H1 (cell line): ENCODE results near the gene SLIT3. TPM values are rescaled to one million over a fixed set of nuclear protein-coding genes. Genes with fewer than 3 reads are reported as not detected.

Experiments
- CTCF ChIA-PET: fragments of 300-600 bp; sonication (Branson Sonifier 250); formaldehyde crosslinking; loops from one replicate; lab custom pipeline; 2021; ENCODE audit not compliant: partially characterized antibody; lab: Charles Lee
- POLR2A ChIA-PET: fragments of 300-600 bp; sonication (Branson Sonifier 250); formaldehyde crosslinking; loops from one replicate; lab custom pipeline; 2021; ENCODE audit warnings: inconsistent platforms; ENCODE audit not compliant: partially characterized antibody; lab: Charles Lee
- DNase-seq, 2 experiments: peaks; one replicate each; pipeline versions ENCODE4 v3.0.0 to v3.0.0-alpha.2; 2010 to 2022; ENCODE audit warnings: low spot score in 2 of 2, low read depth in 1 of 2, mixed read lengths in 1 of 2
- FAIRE-seq: peaks from 2 replicates; lab custom pipeline; 2011; peaks lifted over from hg19 to GRCh38; lab: Jason Lieb, UNC
- H2AFZ ChIP-seq: 2 replicates; pipeline ENCODE4 v1.8.1; 2012; ENCODE audit warnings: low read length, inconsistent platforms
- H2AK5ac ChIP-seq: 2 replicates; pipeline ENCODE4 v1.6.1; 2013; ENCODE audit warnings: low read depth, low read length
- H2BK120ac ChIP-seq: replicated peaks from 2 replicates; pipeline ENCODE3; 2013; ENCODE audit warnings: low read depth, low read length, inconsistent platforms
- H2BK12ac ChIP-seq: 2 replicates; pipeline ENCODE4 v1.6.1; 2013; ENCODE audit warnings: low read depth, low read length
- H2BK15ac ChIP-seq: 2 replicates; pipeline ENCODE4 v1.6.1; 2013; ENCODE audit warnings: low read length
- H2BK20ac ChIP-seq: 2 replicates; pipeline ENCODE4 v1.6.1; 2013; ENCODE audit warnings: low read length
- H2BK5ac ChIP-seq: 2 replicates; pipeline ENCODE4 v1.6.1; 2013; ENCODE audit warnings: low read depth, low read length
- H3K14ac ChIP-seq: 2 replicates; pipeline ENCODE4 v1.6.1; 2013; ENCODE audit warnings: inconsistent platforms; ENCODE audit not compliant: insufficient read length
- H3K18ac ChIP-seq: 2 replicates; pipeline ENCODE4 v1.6.1; 2013; ENCODE audit warnings: low read length; ENCODE audit errors: extremely low read depth
- H3K23ac ChIP-seq: 2 replicates; pipeline ENCODE4 v1.6.1; 2013; ENCODE audit warnings: inconsistent platforms; ENCODE audit not compliant: insufficient read length
- H3K23me2 ChIP-seq: 2 replicates; pipeline ENCODE4 v1.6.1; 2013; ENCODE audit warnings: low read depth, low read length
- H3K27ac ChIP-seq: 2 replicates; pipeline ENCODE4 v1.6.1; 2011; ENCODE audit warnings: low read depth, low read length, inconsistent platforms
- H3K27me3 ChIP-seq, 4 experiments: replicated peaks in 1 of 4; 1 replicate in 1 of 4; 2 replicates in 3 of 4; pipeline versions ENCODE4 v1.6.1 to v1.8.1; 2011 to 2013; ENCODE audit warnings: low read length in 3 of 4, mild to moderate bottlenecking in 3 of 4, inconsistent platforms in 2 of 4, mixed read lengths in 2 of 4, moderate library complexity in 1 of 4; ENCODE audit not compliant: control insufficient read depth in 3 of 4, insufficient read depth in 3 of 4; ENCODE audit errors: extremely low read depth in 1 of 4
- H3K36me3 ChIP-seq, 4 experiments: 2 replicates each; pipeline versions ENCODE4 v1.6.1 to v1.8.1; 2011 to 2013; ENCODE audit warnings: mild to moderate bottlenecking in 4 of 4, low read length in 3 of 4, moderate library complexity in 2 of 4, control low read depth in 1 of 4, inconsistent platforms in 1 of 4; ENCODE audit not compliant: insufficient read depth in 4 of 4, control insufficient read depth in 2 of 4
- H3K4ac ChIP-seq: replicated peaks from 2 replicates; pipeline ENCODE3; 2013; ENCODE audit warnings: low read length, low read depth, mixed read lengths, inconsistent platforms; ENCODE audit not compliant: insufficient read length
- H3K4me1 ChIP-seq, 4 experiments: replicated peaks in 1 of 4; 1 replicate in 1 of 4; 2 replicates in 3 of 4; pipeline versions ENCODE4 v1.6.1 to v1.8.1; 2011 to 2013; ENCODE audit warnings: low read length in 3 of 4, inconsistent platforms in 2 of 4, mixed read lengths in 1 of 4; ENCODE audit not compliant: insufficient read depth in 4 of 4, control insufficient read depth in 3 of 4
- H3K4me2 ChIP-seq, 2 experiments: 2 replicates each; pipeline versions ENCODE4 v1.6.1 to v1.8.1; 2011 to 2013; ENCODE audit warnings: low read depth in 2 of 2, low read length in 2 of 2, control low read depth in 1 of 2, inconsistent platforms in 1 of 2, mild to moderate bottlenecking in 1 of 2; ENCODE audit not compliant: insufficient read depth in 1 of 2
- H3K4me3 ChIP-seq, 4 experiments: fragments of 200-600, 300-600 bp in 1 of 4; sonication (generic), shearing (Covaris generic), sonication (Bioruptor Twin) in 1 of 4; 2 replicates each; pipeline versions ENCODE4 v1.5.1 to v1.8.1; 2011 to 2016; ENCODE audit warnings: low read length in 4 of 4, low read depth in 3 of 4, control low read depth in 2 of 4, inconsistent platforms in 2 of 4, mild to moderate bottlenecking in 2 of 4, mixed read lengths in 1 of 4, moderate library complexity in 1 of 4; ENCODE audit not compliant: insufficient read depth in 2 of 4; ENCODE audit errors: extremely low read depth in 1 of 4
- H3K56ac ChIP-seq: replicated peaks from 2 replicates; pipeline ENCODE3; 2013; ENCODE audit warnings: low read depth, mild to moderate bottlenecking, mixed read lengths, low read length, inconsistent platforms; ENCODE audit not compliant: insufficient read length
- H3K79me1 ChIP-seq: 2 replicates; pipeline ENCODE4 v1.6.1; 2013; ENCODE audit warnings: low read depth, low read length, control low read depth
- H3K79me2 ChIP-seq, 2 experiments: 2 replicates each; pipeline versions ENCODE4 v1.6.1 to v1.8.1; 2012 to 2013; ENCODE audit warnings: low read length in 2 of 2, mild to moderate bottlenecking in 2 of 2, inconsistent platforms in 1 of 2; ENCODE audit not compliant: insufficient read depth in 2 of 2, control insufficient read depth in 1 of 2
- H3K9ac ChIP-seq, 4 experiments: replicated peaks in 1 of 4; 1 replicate in 1 of 4; 2 replicates in 3 of 4; pipeline versions ENCODE4 v1.6.1 to v1.8.1; 2011 to 2013; ENCODE audit warnings: low read depth in 3 of 4, low read length in 3 of 4, control low read depth in 2 of 4, mild to moderate bottlenecking in 2 of 4, moderate library complexity in 2 of 4, inconsistent platforms in 1 of 4; ENCODE audit errors: extremely low read depth in 1 of 4
- H3K9me3 ChIP-seq, 2 experiments: 2 replicates each; pipeline versions ENCODE4 v1.6.1 to v1.8.1; 2012 to 2013; ENCODE audit warnings: mild to moderate bottlenecking in 2 of 2, moderate library complexity in 2 of 2, control low read depth in 1 of 2, inconsistent platforms in 1 of 2, low read depth in 1 of 2, low read length in 1 of 2, mixed read lengths in 1 of 2; ENCODE audit not compliant: insufficient read depth in 2 of 2
- H4K20me1 ChIP-seq, 2 experiments: replicated peaks in 1 of 2; 2 replicates each; pipeline versions ENCODE3 to v1.8.1; 2011 to 2013; ENCODE audit warnings: inconsistent platforms in 2 of 2, low read length in 2 of 2, mild to moderate bottlenecking in 1 of 2; ENCODE audit not compliant: insufficient read depth in 2 of 2, control insufficient read depth in 1 of 2
- H4K5ac ChIP-seq: 2 replicates; pipeline ENCODE4 v1.6.1; 2013; ENCODE audit warnings: low read length, low read depth, mixed read lengths, inconsistent platforms; ENCODE audit not compliant: insufficient read length
- H4K8ac ChIP-seq: 2 replicates; pipeline ENCODE4 v1.8.0; 2013; ENCODE audit warnings: mild to moderate bottlenecking, moderate library complexity, low read length, inconsistent platforms; ENCODE audit not compliant: insufficient read depth; ENCODE audit errors: extremely low read depth
- H4K91ac ChIP-seq: replicated peaks from 2 replicates; pipeline ENCODE3; 2013; ENCODE audit warnings: low read length, mixed read lengths, inconsistent platforms; ENCODE audit not compliant: insufficient read length
- NANOG ChIP-seq: IDR thresholded peaks from 2 replicates; pipeline ENCODE4 v1.6.1; 2011; ENCODE audit warnings: low read length, low read depth, mild to moderate bottlenecking, inconsistent platforms; ENCODE audit not compliant: insufficient read depth, poor library complexity, severe bottlenecking
- RAD21 ChIP-seq, 2 experiments: IDR thresholded peaks in 1 of 2; conservative IDR thresholded peaks in 1 of 2; 2 replicates each; pipeline ENCODE4 v1.6.1; 2011; ENCODE audit warnings: low read depth in 2 of 2, low read length in 2 of 2, improper control_type of control experiment in 1 of 2, inconsistent platforms in 1 of 2, mild to moderate bottlenecking in 1 of 2, moderate library complexity in 1 of 2
- WGBS, 2 experiments: shearing (Covaris generic) in 1 of 2; methylation state at CpG; one replicate each; pipeline versions ENCODE4 v1.1.6 to v1.1.7; 2013 to 2015; ENCODE audit warnings: low lambda C conversion rate in 2 of 2, mixed read lengths in 2 of 2, inconsistent platforms in 1 of 2, low coverage in 1 of 2, missing lambda C conversion rate in 1 of 2; ENCODE audit not compliant: insufficient replicate concordance in 2 of 2, insufficient coverage in 1 of 2, insufficient read length in 1 of 2; ENCODE audit errors: extremely low coverage in 1 of 2, missing lambda C conversion rate in 1 of 2; 5-methylcytosine and 5-hydroxymethylcytosine counted together
- polyA plus RNA-seq, 7 experiments: library from polyadenylated mRNA; depleted of rRNA in 3 of 7; stranded (reverse) in 5 of 7; unstranded in 2 of 7; fragments of >200 nt in 5 of 7; fragments of 200-250 nt in 2 of 7; gene quantifications; 1 replicate in 5 of 7; 2 replicates in 1 of 7; 4 replicates in 1 of 7; pipeline versions ENCODE4 v1.2.1 to v1.2.3, GENCODE V29; 2011 to 2013; ENCODE audit warnings: missing spikeins in 2 of 7, mixed read lengths in 2 of 7
- total RNA-seq: library from RNA; stranded (reverse); fragmentation: NEBNext Ultra II Directional; extraction: Animal tissue kit (Norgen Biotek cat#: 25700); gene quantifications from 2 replicates; pipeline ENCODE4 v1.2.1, GENCODE V29; 2021
- TF ChIP-seq, protein P1 (sequence below), 3 experiments: IDR thresholded peaks; 1 replicate in 2 of 3; 2 replicates in 1 of 3; pipeline versions ENCODE4 v1.5.1 to v1.6.1; 2011; ENCODE audit warnings: low read length in 3 of 3, mild to moderate bottlenecking in 3 of 3, inconsistent platforms in 2 of 3, low read depth in 1 of 3, moderate library complexity in 1 of 3; ENCODE audit not compliant: insufficient read depth in 1 of 3; ENCODE audit errors: control extremely low read depth in 1 of 3

SLIT3 gene
- total and polyA plus RNA-seq, 2 of the 8 experiments (the other 6 are each of a cell fraction or from before 2014, with no cell fraction given) = 1.1 to 1.2 TPM

DNA sequence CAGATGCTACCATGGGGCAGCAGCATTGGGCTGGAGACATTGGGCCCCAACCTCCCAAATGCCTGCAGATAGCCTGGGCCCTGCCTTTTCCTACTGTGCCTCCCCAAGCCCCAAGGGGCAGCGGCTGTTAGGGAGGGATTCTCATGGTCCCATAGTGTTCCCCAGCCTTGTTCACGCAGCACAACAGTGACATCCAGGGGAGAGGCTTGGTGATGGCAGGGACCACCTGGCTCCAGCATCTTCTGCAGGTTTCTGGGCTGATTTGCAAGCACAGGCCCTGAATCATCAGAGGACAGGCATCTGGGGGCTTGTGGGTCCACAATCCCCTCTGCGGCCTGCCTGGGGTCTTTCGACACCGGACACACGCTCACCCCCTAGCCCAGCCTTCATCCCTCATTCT is 354.6 kb downstream of the SLIT3 start:
- H3K23me2 ChIP-seq = no peaks in the 10 kb centered on the region
- H3K14ac ChIP-seq = no peak overlapping the region
- H3K79me2 ChIP-seq = no peaks in the 10 kb centered on the region
- no peak overlapping the region for H3K27ac ChIP-seq
- H4K8ac ChIP-seq = no peak overlapping the region
- H2BK15ac ChIP-seq = no peak overlapping the region
- POLR2A ChIA-PET = no interaction called here
- DNase-seq = peak; percentile 21 to 61
- H3K27me3 ChIP-seq = no peaks in the 10 kb centered on the region
- WGBS, 2 experiments = 78% methylated on average over 6 of the region's 6 CpGs; no CpG with 5 or more reads in 1 of the 2 experiments
- peaks cover 0 to 2% (median under 1%) of the 10 kb centered on the region in 4 experiments; a peak in 3 of 7 replicates for H3K4me1 ChIP-seq
- H2BK120ac ChIP-seq = no peak overlapping the region
- no peak overlapping the region for H3K18ac ChIP-seq
- no peaks in the 10 kb centered on the region for H3K79me1 ChIP-seq
- no peak overlapping the region for H2AK5ac ChIP-seq
- H4K91ac ChIP-seq = no peak overlapping the region
- no peak for FAIRE-seq
- H3K9ac ChIP-seq = no peak overlapping the region
- no peak overlapping the region for H3K4ac ChIP-seq
- no peak overlapping the region for H2BK5ac ChIP-seq
- no peak overlapping the region for H2AFZ ChIP-seq
- no peak overlapping the region for H4K5ac ChIP-seq
- H3K56ac ChIP-seq = no peak overlapping the region
- H3K9me3 ChIP-seq = no peaks in the 10 kb centered on the region
- H3K23ac ChIP-seq = no peak overlapping the region
- H2BK12ac ChIP-seq = no peak overlapping the region
- CTCF ChIA-PET = interaction anchor here (0.7 to 4.7 kb wide), 48 partner anchors 8 to 351 kb away, joined by 3 to 60 read pairs (median 4); no protein-coding TSS in a partner anchor
- no peak for TF ChIP-seq NANOG
- TF ChIP-seq, protein P1, sequence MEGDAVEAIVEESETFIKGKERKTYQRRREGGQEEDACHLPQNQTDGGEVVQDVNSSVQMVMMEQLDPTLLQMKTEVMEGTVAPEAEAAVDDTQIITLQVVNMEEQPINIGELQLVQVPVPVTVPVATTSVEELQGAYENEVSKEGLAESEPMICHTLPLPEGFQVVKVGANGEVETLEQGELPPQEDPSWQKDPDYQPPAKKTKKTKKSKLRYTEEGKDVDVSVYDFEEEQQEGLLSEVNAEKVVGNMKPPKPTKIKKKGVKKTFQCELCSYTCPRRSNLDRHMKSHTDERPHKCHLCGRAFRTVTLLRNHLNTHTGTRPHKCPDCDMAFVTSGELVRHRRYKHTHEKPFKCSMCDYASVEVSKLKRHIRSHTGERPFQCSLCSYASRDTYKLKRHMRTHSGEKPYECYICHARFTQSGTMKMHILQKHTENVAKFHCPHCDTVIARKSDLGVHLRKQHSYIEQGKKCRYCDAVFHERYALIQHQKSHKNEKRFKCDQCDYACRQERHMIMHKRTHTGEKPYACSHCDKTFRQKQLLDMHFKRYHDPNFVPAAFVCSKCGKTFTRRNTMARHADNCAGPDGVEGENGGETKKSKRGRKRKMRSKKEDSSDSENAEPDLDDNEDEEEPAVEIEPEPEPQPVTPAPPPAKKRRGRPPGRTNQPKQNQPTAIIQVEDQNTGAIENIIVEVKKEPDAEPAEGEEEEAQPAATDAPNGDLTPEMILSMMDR (IDR thresholded peaks at IDR 0.05; ENCODE audit: control extremely low read depth in 1 of 3, insufficient read depth in 1 of 3, low read depth in 1 of 3, low read length in 3 of 3) = peak; percentile 84 to 95 (median 85)
- TF ChIP-seq RAD21 (IDR thresholded peaks at IDR 0.05 in 1 of 2, conservative IDR thresholded peaks at IDR 0.05 in 1 of 2; ENCODE audit: low read depth in 2 of 2, low read length in 2 of 2) = peak; percentile 94 to 98
- H3K36me3 ChIP-seq = no peaks in the 10 kb centered on the region
- H4K20me1 ChIP-seq = no peaks in the 10 kb centered on the region
- H3K4me2 ChIP-seq = no peak overlapping the region
- no peak overlapping the region for H3K4me3 ChIP-seq
- H2BK20ac ChIP-seq = no peak overlapping the region
